NCI-H2107 (cell line): Measurements from ENCODE around the gene ATCAY.

Source experiments
- DNase-seq: peaks from one replicate; lab custom pipeline; 2025; lab: John Stamatoyannopoulos, UW

ATCAY gene

DNA sequence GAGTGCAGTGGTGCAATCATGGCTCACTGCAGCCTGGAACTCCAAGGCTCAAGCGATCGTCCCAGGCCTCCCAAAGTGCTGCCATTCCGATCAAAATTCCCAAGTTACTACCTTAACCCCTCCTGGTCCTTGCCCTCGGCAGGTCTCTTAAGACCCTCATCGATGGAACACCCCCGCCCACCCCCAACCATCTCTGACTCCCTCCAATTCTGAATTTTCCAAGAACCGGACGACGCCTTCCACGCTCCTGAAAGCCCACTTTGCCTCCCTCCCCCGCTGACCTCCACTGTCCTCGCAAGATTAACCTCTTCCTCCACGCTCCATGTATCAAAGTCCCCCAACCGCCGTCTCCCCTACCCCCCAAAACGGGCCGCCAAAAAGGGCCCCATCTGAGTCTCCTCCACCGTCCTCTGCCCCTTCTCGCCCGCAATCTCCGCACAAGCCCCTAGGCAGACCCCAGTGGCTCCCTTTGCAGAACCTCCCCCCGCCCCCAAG, 89.9 kb downstream of the ATCAY start:
- DNase-seq: no peak

GRCh38 chr19:3970808-3971598, 90.5 kb downstream of the ATCAY start, which contains the start of gene DAPK3:
Gene DAPK3 (minus strand): TSS chr19:3971099. CDS start chr19:3969735, 1,364 bp downstream.
- peak; percentile 94 for DNase-seq

DNA sequence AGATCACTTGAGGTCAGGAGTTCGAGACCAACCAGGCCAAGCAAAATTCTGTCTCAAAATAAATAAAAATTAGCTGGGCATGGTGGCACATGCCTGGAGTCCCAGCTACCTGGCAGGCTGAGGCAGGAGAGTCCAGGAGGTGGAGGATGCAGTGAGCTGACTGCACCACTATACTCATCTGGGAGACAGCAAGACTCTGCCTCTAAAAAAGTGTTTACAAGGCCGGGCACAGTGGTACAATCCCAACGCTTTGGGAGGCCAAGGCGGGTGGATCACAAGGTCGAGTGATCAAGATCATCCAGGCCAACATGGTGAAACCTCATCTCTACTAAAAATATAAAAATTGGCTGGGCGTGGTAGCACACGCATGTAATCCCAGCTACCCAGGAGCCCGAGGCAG, 94.7 kb downstream of the ATCAY start:
- no peak for DNase-seq

DNA sequence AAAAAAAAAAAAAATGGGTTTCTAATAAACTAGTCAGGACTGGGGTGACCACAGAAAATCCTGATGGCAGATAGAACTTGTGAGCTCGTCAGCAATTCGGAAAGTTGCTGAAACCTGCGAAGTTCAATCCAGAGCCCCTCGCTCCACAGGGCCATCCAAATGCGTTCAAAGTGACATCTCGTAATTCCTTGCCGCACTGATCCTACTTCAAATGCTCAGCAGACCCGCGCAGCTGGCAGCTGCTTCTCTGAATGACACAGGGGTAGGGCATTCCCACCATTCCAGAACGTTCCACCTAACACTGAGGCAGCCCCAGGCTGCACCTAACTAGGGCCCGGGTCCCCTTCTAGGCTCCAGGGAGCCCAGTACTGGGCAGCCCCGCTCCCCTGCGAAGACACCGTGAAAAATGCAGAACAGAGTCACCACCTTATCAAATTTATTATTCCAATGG, 95.2 kb downstream of the ATCAY start:
- DNase-seq: no peak

DNA sequence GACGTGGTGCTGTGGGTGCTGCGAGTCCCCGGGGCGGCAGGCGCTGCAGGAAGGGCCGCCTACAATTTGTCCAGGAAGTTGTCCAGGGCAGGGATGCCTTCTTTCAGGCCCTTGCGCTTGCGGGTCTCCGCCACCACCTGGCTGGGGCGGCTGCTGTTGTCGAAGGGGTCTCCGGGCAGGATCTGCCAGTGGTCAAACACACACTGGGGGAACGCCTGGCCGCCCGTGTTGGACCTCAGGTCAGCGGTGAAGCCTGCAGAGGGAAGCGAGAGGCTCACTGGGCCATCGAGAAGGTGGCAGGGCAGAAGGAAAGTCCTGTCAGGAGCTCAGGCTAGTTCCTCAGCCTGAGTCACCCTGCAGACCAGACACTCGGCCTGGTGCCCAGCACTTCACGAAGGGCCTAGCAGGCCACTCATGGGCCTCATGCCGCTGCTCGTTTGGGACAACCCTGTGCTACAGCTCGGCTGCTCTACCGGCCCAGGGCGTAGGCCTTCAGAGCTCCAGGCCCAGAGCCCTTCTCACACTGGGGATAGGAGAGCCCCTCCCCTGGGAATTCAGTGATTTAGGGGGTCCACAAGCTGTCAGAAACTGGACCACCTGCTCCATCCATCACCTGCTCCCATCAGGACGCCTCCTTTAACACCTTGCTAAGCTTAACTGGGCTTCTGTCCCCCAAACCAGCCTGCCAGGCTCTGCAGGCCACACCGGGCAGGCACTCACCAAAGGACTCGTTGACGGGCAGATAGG, 96.2 kb downstream of the ATCAY start:
- no peak for DNase-seq
